HepG2 (cell line): ENCODE results near the gene FLAD1. TPM values are rescaled to one million over a fixed set of nuclear protein-coding genes. Genes with fewer than 3 reads are reported as not detected.

Source experiments
- CCDC6 ChIP-seq: sonication (generic); formaldehyde crosslinking; IDR thresholded peaks from 2 replicates; pipeline ENCODE4 v1.8.1; 2022; ENCODE audit warnings: mild to moderate bottlenecking, missing genetic modification reagents, moderate library complexity
- GZF1 ChIP-seq: sonication (generic); formaldehyde crosslinking; IDR thresholded peaks from 2 replicates; pipeline ENCODE4 v1.5.1; 2020; ENCODE audit warnings: mild to moderate bottlenecking, missing genetic modification reagents
- HDAC1 ChIP-seq: sonication (generic); formaldehyde crosslinking; IDR thresholded peaks from 2 replicates; pipeline ENCODE4 v1.5.1; 2020; ENCODE audit warnings: mild to moderate bottlenecking, missing genetic modification reagents
- HIVEP1 ChIP-seq: sonication (generic); formaldehyde crosslinking; IDR thresholded peaks from 2 replicates; pipeline ENCODE4 v1.4.0; 2020; ENCODE audit warnings: mild to moderate bottlenecking, missing genetic modification reagents
- POLR2A ChIP-seq, 2 experiments: IDR thresholded peaks; 2 replicates each; pipeline ENCODE4 v1.6.1; 2011; ENCODE audit warnings: low read depth in 2 of 2, low read length in 2 of 2, mild to moderate bottlenecking in 1 of 2, moderate library complexity in 1 of 2; ENCODE audit not compliant: insufficient read depth in 1 of 2
- ZNF264 ChIP-seq: sonication (generic); formaldehyde crosslinking; IDR thresholded peaks from 2 replicates; pipeline ENCODE4 v1.4.0; 2020; ENCODE audit warnings: missing genetic modification reagents
- ZNF777 ChIP-seq: sonication (generic); formaldehyde crosslinking; IDR thresholded peaks from 2 replicates; pipeline ENCODE4 v1.4.0; 2020; ENCODE audit warnings: missing genetic modification reagents
- ZNF792 ChIP-seq: IDR thresholded peaks from 2 replicates; pipeline ENCODE4 v1.6.1; 2016
- polyA plus RNA-seq, 8 experiments: library from polyadenylated mRNA; depleted of rRNA in 3 of 8; stranded (reverse) in 7 of 8; unstranded in 1 of 8; fragments of >200 nt; fragmentation: Illumina TruSeq in 4 of 8; extraction: Trizol in 4 of 8; gene quantifications; 2 replicates each; pipeline versions ENCODE4 v1.2.1 to v1.2.3, GENCODE V29; 2011 to 2016; ENCODE audit warnings: low read depth in 4 of 8, missing spikeins in 1 of 8, mixed read lengths in 1 of 8; ENCODE audit not compliant: insufficient read depth in 1 of 8
- total RNA-seq, 5 experiments: library from RNA; depleted of rRNA; stranded (reverse); fragments of >200 nt; fragmentation: Illumina TruSeq; extraction: Trizol; gene quantifications; 2 replicates each; pipeline ENCODE4 v1.2.3, GENCODE V29; 2016; ENCODE audit warnings: low read depth in 1 of 5
- TF ChIP-seq, protein P1 (sequence below): IDR thresholded peaks from 2 replicates; pipeline ENCODE4 v1.6.1; 2016; ENCODE audit warnings: missing genetic modification reagents, missing compliant biosample characterization
- TF ChIP-seq, protein P2 (sequence below): IDR thresholded peaks from 2 replicates; pipeline ENCODE4 v1.6.1; 2016; ENCODE audit warnings: mild to moderate bottlenecking
- TF ChIP-seq, protein P3 (sequence below): sonication (generic); formaldehyde crosslinking; IDR thresholded peaks from 2 replicates; pipeline ENCODE4 v1.5.1; 2020; ENCODE audit warnings: mild to moderate bottlenecking, missing genetic modification reagents, moderate library complexity
- TF ChIP-seq, protein P4 (sequence below): sonication (generic); formaldehyde crosslinking; IDR thresholded peaks from 2 replicates; pipeline ENCODE4 v1.8.0; 2022; ENCODE audit warnings: mild to moderate bottlenecking, missing genetic modification reagents, borderline replicate concordance
- TF ChIP-seq, protein P5 (sequence below): sonication (generic); formaldehyde crosslinking; IDR thresholded peaks from 2 replicates; pipeline ENCODE4 v1.4.0; 2020; ENCODE audit warnings: mild to moderate bottlenecking, missing genetic modification reagents
- TF ChIP-seq, protein P6 (sequence below): sonication (generic); formaldehyde crosslinking; IDR thresholded peaks from 2 replicates; pipeline ENCODE4 v1.4.0; 2020; ENCODE audit warnings: mild to moderate bottlenecking, missing genetic modification reagents
- TF ChIP-seq, protein P7 (sequence below): sonication (generic); formaldehyde crosslinking; IDR thresholded peaks from 2 replicates; pipeline ENCODE4 v1.5.0; 2020; ENCODE audit warnings: missing genetic modification reagents, mild to moderate bottlenecking, borderline replicate concordance

The FLAD1 gene
- total and polyA plus RNA-seq, 2 of the 13 experiments (the other 11 are each of a cell fraction or from before 2014, with no cell fraction given): 25.9 to 32.8 TPM

DNA sequence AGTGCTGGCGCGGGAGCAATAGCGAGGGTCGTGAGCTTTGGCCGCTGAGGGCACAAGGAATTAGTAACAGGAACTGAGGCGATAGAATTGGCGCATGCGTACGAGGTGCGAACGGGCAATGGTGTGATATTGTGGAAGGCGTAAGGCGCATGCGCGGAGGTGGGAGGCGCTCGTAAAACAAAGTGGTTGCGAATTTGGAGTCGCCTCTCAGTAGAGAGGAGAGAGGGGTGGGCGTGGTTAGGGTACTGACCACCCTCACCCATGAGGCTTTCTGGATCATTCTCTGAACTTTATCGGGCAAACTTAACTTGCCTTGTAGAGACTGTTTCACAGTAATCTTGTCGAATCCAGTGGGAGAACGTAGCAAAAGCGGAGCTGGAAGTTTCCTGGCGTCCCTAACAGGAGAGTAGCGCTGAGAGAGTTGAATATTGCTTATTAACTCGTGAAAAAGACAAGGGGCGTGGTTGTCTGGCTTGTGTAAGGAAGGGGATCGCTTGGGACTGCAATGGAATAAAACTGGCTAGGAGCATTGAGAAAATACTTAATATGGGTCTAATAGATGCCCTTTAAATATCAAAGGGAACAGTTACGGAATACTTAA is 8.2 kb upstream of the FLAD1 start (continued):
- TF ChIP-seq ZNF264 (CRISPR knock-in tag) (0 out of 2 replicates have a peak, but pooled peaks have one; percentile 17), ZNF777 (CRISPR knock-in tag) (peak; percentile 38; the same call in 1 of the 2 replicates), HDAC1 (CRISPR knock-in tag) (no peak; the same call in 1 of the 2 replicates), ZNF792 (CRISPR knock-in tag) (0 out of 2 replicates have a peak, but pooled peaks have one; percentile 51), HIVEP1 (CRISPR knock-in tag) (0 out of 2 replicates have a peak, but pooled peaks have one; percentile 32), POLR2A (IDR thresholded peaks at IDR 0.05; ENCODE audit: insufficient read depth in 1 of 2, low read depth in 2 of 2, low read length in 2 of 2) (peak; percentile 80 to 81), CCDC6 (0 out of 2 replicates have a peak, but pooled peaks have one; percentile 12), GZF1 (0 out of 2 replicates have a peak, but pooled peaks have one; percentile 50)
- TF ChIP-seq, protein P1, sequence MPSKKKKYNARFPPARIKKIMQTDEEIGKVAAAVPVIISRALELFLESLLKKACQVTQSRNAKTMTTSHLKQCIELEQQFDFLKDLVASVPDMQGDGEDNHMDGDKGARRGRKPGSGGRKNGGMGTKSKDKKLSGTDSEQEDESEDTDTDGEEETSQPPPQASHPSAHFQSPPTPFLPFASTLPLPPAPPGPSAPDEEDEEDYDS (CRISPR knock-in tag): peak; percentile 79
- TF ChIP-seq, protein P2, sequence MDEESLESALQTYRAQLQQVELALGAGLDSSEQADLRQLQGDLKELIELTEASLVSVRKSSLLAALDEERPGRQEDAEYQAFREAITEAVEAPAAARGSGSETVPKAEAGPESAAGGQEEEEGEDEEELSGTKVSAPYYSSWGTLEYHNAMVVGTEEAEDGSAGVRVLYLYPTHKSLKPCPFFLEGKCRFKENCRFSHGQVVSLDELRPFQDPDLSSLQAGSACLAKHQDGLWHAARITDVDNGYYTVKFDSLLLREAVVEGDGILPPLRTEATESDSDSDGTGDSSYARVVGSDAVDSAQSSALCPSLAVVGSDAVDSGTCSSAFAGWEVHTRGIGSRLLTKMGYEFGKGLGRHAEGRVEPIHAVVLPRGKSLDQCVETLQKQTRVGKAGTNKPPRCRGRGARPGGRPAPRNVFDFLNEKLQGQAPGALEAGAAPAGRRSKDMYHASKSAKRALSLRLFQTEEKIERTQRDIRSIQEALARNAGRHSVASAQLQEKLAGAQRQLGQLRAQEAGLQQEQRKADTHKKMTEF: no peak
- TF ChIP-seq, protein P3, sequence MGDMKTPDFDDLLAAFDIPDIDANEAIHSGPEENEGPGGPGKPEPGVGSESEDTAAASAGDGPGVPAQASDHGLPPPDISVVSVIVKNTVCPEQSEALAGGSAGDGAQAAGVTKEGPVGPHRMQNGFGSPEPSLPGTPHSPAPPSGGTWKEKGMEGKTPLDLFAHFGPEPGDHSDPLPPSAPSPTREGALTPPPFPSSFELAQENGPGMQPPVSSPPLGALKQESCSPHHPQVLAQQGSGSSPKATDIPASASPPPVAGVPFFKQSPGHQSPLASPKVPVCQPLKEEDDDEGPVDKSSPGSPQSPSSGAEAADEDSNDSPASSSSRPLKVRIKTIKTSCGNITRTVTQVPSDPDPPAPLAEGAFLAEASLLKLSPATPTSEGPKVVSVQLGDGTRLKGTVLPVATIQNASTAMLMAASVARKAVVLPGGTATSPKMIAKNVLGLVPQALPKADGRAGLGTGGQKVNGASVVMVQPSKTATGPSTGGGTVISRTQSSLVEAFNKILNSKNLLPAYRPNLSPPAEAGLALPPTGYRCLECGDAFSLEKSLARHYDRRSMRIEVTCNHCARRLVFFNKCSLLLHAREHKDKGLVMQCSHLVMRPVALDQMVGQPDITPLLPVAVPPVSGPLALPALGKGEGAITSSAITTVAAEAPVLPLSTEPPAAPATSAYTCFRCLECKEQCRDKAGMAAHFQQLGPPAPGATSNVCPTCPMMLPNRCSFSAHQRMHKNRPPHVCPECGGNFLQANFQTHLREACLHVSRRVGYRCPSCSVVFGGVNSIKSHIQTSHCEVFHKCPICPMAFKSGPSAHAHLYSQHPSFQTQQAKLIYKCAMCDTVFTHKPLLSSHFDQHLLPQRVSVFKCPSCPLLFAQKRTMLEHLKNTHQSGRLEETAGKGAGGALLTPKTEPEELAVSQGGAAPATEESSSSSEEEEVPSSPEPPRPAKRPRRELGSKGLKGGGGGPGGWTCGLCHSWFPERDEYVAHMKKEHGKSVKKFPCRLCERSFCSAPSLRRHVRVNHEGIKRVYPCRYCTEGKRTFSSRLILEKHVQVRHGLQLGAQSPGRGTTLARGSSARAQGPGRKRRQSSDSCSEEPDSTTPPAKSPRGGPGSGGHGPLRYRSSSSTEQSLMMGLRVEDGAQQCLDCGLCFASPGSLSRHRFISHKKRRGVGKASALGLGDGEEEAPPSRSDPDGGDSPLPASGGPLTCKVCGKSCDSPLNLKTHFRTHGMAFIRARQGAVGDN (CRISPR knock-in tag): peak; percentile 73
- TF ChIP-seq, protein P4, sequence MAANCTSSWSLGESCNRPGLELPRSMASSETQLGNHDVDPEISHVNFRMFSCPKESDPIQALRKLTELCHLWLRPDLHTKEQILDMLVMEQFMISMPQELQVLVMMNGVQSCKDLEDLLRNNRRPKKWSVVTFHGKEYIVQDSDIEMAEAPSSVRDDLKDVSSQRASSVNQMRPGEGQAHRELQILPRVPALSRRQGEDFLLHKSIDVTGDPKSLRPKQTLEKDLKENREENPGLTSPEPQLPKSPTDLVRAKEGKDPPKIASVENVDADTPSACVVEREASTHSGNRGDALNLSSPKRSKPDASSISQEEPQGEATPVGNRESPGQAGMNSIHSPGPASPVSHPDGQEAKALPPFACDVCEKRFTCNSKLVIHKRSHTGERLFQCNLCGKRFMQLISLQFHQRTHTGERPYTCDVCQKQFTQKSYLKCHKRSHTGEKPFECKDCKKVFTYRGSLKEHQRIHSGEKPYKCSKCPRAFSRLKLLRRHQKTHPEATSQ (CRISPR knock-in tag): 0 out of 2 replicates have a peak, but pooled peaks have one; percentile 37
- TF ChIP-seq, protein P5, sequence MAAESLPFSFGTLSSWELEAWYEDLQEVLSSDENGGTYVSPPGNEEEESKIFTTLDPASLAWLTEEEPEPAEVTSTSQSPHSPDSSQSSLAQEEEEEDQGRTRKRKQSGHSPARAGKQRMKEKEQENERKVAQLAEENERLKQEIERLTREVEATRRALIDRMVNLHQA: no peak
- TF ChIP-seq, protein P6, sequence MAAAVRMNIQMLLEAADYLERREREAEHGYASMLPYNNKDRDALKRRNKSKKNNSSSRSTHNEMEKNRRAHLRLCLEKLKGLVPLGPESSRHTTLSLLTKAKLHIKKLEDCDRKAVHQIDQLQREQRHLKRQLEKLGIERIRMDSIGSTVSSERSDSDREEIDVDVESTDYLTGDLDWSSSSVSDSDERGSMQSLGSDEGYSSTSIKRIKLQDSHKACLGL (CRISPR knock-in tag): 0 out of 2 replicates have a peak, but pooled peaks have one; percentile 5
- TF ChIP-seq, protein P7, sequence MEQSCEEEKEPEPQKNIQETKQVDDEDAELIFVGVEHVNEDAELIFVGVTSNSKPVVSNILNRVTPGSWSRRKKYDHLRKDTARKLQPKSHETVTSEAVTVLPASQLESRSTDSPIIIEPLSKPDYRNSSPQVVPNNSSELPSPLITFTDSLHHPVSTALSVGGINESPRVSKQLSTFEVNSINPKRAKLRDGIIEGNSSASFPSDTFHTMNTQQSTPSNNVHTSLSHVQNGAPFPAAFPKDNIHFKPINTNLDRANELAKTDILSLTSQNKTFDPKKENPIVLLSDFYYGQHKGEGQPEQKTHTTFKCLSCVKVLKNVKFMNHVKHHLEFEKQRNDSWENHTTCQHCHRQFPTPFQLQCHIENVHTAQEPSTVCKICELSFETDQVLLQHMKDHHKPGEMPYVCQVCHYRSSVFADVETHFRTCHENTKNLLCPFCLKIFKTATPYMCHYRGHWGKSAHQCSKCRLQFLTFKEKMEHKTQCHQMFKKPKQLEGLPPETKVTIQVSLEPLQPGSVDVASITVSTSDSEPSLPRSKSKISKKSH: 0 out of 2 replicates have a peak, but pooled peaks have one; percentile 2
